SH-SY5Y (cell line): ENCODE data around the gene BAZ1A.

Experiments used
- GATA2 ChIP-seq: IDR thresholded peaks from 2 replicates; pipeline ENCODE4 v1.6.1; 2011; ENCODE audit warnings: mild to moderate bottlenecking, low read depth, low read length
- GATA3 ChIP-seq: IDR thresholded peaks from 2 replicates; pipeline ENCODE4 v1.6.1; 2011; ENCODE audit warnings: low read depth, mild to moderate bottlenecking, low read length, moderate library complexity

DNA sequence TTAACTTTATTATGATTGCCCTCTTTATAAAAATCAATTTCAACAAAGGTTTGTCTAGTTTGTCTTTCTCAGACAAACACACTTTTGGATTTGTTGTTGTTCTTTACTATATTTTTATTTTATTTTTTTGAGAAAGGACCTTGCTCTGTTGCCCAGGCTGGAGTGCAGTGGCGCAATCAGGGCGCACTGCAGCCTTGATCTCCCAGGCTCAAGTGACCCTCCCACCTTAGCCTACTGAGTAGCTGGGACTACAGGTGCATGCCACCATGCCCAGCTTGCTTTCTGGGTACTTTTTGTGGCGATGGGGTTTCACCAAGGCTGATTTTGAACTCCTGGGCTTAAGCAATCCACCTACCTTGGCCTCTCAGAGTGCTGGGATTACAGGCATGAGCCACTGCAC lies 96.4 kb downstream of the BAZ1A start:
- TF ChIP-seq GATA2 = no peak
- no peak for TF ChIP-seq GATA3
